Lower leg skin (tissue), 4 donors: ENCODE data around the gene ALOX5AP. TPM values are rescaled to one million over a fixed set of nuclear protein-coding genes. Genes with fewer than 3 reads are reported as not detected.

ENCODE experiments used
- DNase-seq, 2 donors: peaks; one replicate each; pipeline ENCODE4 v3.0.0-alpha.2; 2019; ENCODE audit warnings: low spot score in 2 of 2
- H3K4me3 ChIP-seq: fragments of 200-600 bp; sonication (generic); 2 replicates; pipeline ENCODE4 v1.5.1; 2017; ENCODE audit warnings: mild to moderate bottlenecking, low read depth; ENCODE audit not compliant: poor library complexity, severe bottlenecking
- POLR2A ChIP-seq, 2 donors: fragments of 450-650 bp; IDR thresholded peaks; one replicate each; pipeline ENCODE4 v1.6.1; 2016 to 2017; ENCODE audit warnings: antibody characterized with exemption in 2 of 2, mild to moderate bottlenecking in 1 of 2, moderate library complexity in 1 of 2
- WGBS, 2 donors: methylation state at CpG; one replicate each; pipeline ENCODE4 v1.1.5; 2018; 5-methylcytosine and 5-hydroxymethylcytosine counted together
- intact Hi-C: fragments of 100-400 bp; cut with DNase I; formaldehyde crosslinking; loops from one replicate; pipeline ENCODE4 v1.15.0; 2023; ENCODE audit warnings: low total_unique reads
- total RNA-seq, 4 donors: library from RNA; depleted of rRNA; stranded (reverse); fragments of >200 nt; gene quantifications; one replicate each; pipeline ENCODE4 v1.1.0, GENCODE V29; 2016
- TF ChIP-seq, protein P1 (sequence below), 3 donors: fragments of 450-650 bp; IDR thresholded peaks; one replicate each; pipeline ENCODE4 v1.5.1; 2016; ENCODE audit warnings: antibody characterized with exemption in 3 of 3, mild to moderate bottlenecking in 3 of 3, moderate library complexity in 2 of 3

Gene ALOX5AP
- total RNA-seq, 4 donors from 2014 or later, result 4.2 to 10.9 (median 6.2) TPM

GRCh38 chr13:30718661-30719524, 16.4 kb upstream of the ALOX5AP start:
- TF ChIP-seq POLR2A (IDR thresholded peaks at IDR 0.05), result no peak
- TF ChIP-seq, protein P1, sequence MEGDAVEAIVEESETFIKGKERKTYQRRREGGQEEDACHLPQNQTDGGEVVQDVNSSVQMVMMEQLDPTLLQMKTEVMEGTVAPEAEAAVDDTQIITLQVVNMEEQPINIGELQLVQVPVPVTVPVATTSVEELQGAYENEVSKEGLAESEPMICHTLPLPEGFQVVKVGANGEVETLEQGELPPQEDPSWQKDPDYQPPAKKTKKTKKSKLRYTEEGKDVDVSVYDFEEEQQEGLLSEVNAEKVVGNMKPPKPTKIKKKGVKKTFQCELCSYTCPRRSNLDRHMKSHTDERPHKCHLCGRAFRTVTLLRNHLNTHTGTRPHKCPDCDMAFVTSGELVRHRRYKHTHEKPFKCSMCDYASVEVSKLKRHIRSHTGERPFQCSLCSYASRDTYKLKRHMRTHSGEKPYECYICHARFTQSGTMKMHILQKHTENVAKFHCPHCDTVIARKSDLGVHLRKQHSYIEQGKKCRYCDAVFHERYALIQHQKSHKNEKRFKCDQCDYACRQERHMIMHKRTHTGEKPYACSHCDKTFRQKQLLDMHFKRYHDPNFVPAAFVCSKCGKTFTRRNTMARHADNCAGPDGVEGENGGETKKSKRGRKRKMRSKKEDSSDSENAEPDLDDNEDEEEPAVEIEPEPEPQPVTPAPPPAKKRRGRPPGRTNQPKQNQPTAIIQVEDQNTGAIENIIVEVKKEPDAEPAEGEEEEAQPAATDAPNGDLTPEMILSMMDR (IDR thresholded peaks at IDR 0.05), result no peak
- H3K4me3 ChIP-seq, result no peak overlapping the region
- intact Hi-C loops, result no loop called here
- WGBS, 2 donors, result 88 to 91% methylated on average over 9 of the region's 9 CpGs
- DNase-seq, result no peak

- intact Hi-C loops, result no loop called here
- H3K4me3 ChIP-seq, result no peak overlapping the region
- 79 to 85% methylated on average over 4 of the region's 4 CpGs for WGBS, 2 donors
- TF ChIP-seq, protein P1 (IDR thresholded peaks at IDR 0.05), result no peak
- no peak for TF ChIP-seq POLR2A (IDR thresholded peaks at IDR 0.05)
- DNase-seq, result no peak
Measured at GRCh38 chr13:30719525-30719914, 15.8 kb upstream of the ALOX5AP start.

DNA sequence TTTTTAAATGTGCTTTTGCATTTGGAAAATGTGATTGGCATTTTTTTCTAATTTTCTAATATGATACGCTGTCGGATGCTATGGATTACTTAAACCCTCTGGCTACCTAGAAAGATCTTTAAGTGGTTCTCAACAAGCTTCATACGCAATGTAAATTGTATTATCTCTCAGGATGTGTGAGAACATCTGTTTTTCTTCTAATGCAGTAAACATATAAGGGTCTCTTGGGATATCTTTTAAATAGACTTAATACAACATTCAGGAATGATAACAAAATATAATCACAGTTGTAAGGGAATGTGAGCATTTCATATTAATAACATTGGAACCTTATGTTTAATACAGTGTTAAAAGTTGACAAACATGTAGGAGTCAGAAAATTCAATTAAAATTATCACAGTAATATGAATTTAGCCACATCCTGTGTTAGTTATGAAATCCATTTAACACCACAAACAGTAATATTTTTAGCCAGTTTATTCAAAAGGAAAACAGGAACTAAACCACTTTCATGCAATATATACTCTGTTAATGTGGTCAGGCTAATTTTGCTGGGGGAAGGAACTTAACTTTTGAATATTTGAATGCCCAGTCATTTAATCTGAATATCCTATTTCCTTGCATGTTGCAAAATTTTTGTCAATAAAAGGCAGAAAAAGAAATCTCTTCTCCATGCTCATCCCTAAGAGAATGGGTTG, 15.0 kb upstream of the ALOX5AP start:
- 84 to 85% methylated on average over 3 of the region's 3 CpGs for WGBS, 2 donors
- H3K4me3 ChIP-seq, result no peak overlapping the region
- TF ChIP-seq, protein P1 (IDR thresholded peaks at IDR 0.05), result no peak
- no peak for TF ChIP-seq POLR2A (IDR thresholded peaks at IDR 0.05)
- DNase-seq, result no peak
- intact Hi-C loops, result no loop called here

GRCh38 chr13:30721936-30722335, 13.4 kb upstream of the ALOX5AP start:
- intact Hi-C loops, result no loop called here
- no peak for TF ChIP-seq POLR2A (IDR thresholded peaks at IDR 0.05)
- TF ChIP-seq, protein P1 (IDR thresholded peaks at IDR 0.05), result no peak
- WGBS, 2 donors, result 85 to 87% methylated on average over 4 of the region's 4 CpGs

GRCh38 chr13:30722361-30722760, 13.0 kb upstream of the ALOX5AP start:
- no peak overlapping the region for H3K4me3 ChIP-seq
- TF ChIP-seq POLR2A (IDR thresholded peaks at IDR 0.05), result no peak
- TF ChIP-seq, protein P1 (IDR thresholded peaks at IDR 0.05), result no peak
- no peak for DNase-seq
- intact Hi-C loops, result no loop called here
- WGBS, 2 donors, result 94 to 96% methylated on average over 2 of the region's 2 CpGs

More at GRCh38 chr13:30721936-30722335, 13.4 kb upstream of the ALOX5AP start:
- no peak overlapping the region for H3K4me3 ChIP-seq
- no peak for DNase-seq
